AG09319 (cell line): ENCODE results near the gene ARHGEF11.

ENCODE experiments used
- DNase-seq: peaks from one replicate; pipeline ENCODE4 v3.0.0-alpha.2; 2010; ENCODE audit warnings: low read depth; ENCODE audit errors: extremely low read depth
- TF ChIP-seq, protein P1 (sequence below): IDR thresholded peaks from 2 replicates; pipeline ENCODE4 v1.5.1; 2011; ENCODE audit warnings: low read depth, mild to moderate bottlenecking, inconsistent platforms, low read length, moderate library complexity

ARHGEF11 gene

GRCh38 chr1:156994277-156994676 is 51.3 kb downstream of the ARHGEF11 start:
- no peak for DNase-seq
- TF ChIP-seq, protein P1, sequence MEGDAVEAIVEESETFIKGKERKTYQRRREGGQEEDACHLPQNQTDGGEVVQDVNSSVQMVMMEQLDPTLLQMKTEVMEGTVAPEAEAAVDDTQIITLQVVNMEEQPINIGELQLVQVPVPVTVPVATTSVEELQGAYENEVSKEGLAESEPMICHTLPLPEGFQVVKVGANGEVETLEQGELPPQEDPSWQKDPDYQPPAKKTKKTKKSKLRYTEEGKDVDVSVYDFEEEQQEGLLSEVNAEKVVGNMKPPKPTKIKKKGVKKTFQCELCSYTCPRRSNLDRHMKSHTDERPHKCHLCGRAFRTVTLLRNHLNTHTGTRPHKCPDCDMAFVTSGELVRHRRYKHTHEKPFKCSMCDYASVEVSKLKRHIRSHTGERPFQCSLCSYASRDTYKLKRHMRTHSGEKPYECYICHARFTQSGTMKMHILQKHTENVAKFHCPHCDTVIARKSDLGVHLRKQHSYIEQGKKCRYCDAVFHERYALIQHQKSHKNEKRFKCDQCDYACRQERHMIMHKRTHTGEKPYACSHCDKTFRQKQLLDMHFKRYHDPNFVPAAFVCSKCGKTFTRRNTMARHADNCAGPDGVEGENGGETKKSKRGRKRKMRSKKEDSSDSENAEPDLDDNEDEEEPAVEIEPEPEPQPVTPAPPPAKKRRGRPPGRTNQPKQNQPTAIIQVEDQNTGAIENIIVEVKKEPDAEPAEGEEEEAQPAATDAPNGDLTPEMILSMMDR: no peak

DNA sequence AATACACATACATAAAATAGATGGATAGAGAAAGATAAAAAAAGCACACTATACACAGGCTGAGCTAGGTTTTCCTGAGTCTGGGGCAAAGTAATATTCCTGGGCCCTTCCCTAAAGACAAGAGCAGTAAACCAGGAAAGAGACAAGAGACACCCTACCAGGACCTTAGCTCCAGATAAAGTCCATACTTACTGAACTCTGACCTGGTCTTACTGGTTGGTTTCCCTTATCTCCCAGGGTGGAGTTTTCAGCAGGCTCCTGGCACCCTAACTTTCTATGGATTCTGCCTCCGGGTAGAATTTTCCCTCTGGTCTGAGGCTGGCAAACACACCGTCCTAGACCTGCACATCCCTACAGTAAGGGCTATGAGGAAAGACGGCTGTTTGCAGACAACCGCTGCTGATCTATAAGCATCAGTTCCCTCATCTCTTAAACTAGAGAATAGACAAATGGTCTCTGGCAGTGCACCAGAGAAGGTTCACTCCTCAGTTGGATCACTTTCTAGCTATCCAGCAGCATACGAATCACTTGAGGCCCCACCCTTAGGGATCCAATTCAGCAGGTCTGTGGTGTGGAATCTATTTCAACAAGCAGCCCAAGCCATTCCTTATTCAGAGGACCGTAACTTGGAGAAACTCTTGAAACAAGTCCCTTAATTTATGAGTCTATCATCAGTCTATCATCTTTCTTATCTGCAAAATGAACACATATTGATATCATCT is 52.0 kb downstream of the ARHGEF11 start:
- TF ChIP-seq, protein P1: no peak

GRCh38 chr1:156992215-156992614 is 53.3 kb downstream of the ARHGEF11 start:
- TF ChIP-seq, protein P1: no peak

More for the DNA sequence above, 52.0 kb downstream of the ARHGEF11 start:
- no peak for DNase-seq

GRCh38 chr1:156987715-156988114 is 57.8 kb downstream of the ARHGEF11 start:
- TF ChIP-seq, protein P1: no peak
- no peak for DNase-seq

More at GRCh38 chr1:156992215-156992614, 53.3 kb downstream of the ARHGEF11 start:
- DNase-seq: no peak

DNA sequence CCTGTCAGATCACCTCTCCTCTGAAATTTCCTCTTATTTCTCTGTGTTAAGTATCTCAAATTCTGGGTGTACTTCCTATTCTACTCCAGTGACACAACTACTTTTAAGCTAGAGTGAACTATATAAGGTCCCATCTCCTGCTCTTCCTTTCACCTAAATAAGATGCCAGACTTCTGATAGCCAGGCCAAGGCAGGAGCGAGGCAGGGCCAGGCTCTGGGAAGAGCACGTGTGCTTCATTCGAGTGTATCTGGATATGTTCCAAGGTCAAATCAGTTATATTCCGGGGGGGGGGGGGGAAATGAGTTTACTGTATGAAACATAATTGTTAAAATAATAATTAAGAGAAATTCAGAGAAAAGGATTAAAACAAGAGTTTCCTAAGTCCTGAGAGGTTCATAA is 65.0 kb downstream of the ARHGEF11 start:
- TF ChIP-seq, protein P1: no peak
- no peak for DNase-seq

DNA sequence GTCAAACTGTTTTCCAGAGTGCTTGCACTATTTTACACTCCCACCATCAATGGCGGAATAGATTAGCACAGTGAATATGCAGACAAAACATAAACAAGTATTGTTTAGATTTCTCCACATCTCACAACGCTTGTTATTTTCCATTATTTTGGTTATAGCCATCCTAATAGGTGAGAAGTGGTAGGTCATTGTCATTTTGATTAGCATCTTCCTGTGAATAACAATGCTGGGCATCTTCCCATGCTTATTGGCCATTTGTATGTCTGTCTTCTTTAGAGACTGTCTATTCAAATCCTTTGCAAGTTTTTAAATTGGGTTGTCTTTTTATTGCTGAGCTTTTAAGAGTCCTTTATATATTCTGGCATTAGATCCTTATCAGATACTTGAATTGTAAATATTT is 70.5 kb downstream of the ARHGEF11 start:
- TF ChIP-seq, protein P1: no peak
- no peak for DNase-seq

DNA sequence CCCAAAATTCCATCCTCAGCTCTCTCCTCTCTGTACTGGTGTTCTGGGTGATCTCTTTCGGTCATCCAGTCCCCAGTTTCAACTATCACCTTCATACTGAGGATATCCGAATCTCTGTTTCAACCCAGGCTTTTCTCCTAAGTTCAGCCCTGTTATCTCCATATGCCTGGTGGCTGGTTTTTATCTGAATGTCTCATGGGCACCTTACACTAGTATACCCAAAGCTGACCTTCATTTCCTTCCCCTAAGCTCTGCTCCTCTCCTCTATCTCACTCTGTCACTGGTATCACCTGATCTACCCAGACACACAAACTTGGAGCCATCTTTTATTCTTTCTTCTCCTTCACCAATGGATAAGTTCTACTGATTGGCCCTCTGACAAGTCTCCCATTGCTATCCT is 72.1 kb downstream of the ARHGEF11 start:
- DNase-seq: no peak
- TF ChIP-seq, protein P1: no peak
